HG03039 (cell line): ENCODE results near the gene COL6A3.

Experiments used
- ATAC-seq: cut with Tn5 transposase; IDR thresholded peaks from one replicate; pipeline ENCODE4 v1.9.1; 2021; ENCODE audit warnings: mild to moderate bottlenecking, moderate library complexity; ENCODE audit not compliant: unreplicated experiment

COL6A3 gene

DNA sequence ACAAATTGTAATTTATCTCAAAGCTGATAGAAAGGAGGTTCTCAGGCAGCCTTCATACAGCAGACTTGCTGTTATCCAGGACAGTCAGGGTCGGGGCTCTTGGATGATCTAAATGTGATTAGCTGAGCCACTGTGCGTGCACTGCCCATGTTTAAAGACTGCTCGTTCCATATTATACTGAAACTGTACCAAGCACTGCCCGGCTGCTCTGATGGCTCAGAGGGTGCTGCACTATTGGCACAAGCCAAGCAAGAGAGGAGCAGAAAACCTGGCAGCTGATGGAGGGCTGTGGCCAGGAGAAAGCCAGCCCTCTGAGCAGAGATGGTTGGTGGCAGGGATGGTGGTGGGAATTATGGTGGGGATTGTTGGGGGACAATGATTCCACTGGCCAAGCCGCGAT is 63.4 kb downstream of the COL6A3 start:
- ATAC-seq: no peak

GRCh38 chr2:237350070-237350469 is 63.9 kb downstream of the COL6A3 start:
- ATAC-seq: no peak

DNA sequence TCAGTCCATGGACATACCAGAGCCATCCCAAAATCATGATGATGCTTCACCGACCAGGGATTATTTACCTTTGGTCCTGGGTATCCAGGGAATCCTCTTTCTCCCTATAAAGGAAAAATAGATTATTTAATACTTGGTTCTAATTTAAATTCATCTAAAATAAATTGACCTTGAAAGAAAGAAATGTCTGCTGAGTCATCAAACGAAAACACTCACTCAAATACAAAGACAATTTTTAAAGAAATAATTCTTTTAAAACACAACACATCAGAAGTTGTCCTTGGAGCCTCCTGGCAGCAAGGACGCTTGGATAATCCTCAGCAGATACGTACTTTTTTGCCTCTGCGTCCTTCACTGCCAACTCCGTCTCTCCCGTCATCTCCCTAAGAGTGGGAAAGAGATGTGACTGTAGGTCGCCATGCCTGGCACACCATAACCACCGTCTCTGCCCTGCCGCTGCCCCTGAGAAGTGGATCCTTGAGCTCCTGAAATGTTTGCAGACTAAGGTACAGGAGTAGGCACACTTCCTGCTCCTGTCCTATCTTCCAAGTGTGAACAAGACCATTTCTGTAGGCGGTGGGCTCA is 65.6 kb downstream of the COL6A3 start:
- no peak for ATAC-seq

DNA sequence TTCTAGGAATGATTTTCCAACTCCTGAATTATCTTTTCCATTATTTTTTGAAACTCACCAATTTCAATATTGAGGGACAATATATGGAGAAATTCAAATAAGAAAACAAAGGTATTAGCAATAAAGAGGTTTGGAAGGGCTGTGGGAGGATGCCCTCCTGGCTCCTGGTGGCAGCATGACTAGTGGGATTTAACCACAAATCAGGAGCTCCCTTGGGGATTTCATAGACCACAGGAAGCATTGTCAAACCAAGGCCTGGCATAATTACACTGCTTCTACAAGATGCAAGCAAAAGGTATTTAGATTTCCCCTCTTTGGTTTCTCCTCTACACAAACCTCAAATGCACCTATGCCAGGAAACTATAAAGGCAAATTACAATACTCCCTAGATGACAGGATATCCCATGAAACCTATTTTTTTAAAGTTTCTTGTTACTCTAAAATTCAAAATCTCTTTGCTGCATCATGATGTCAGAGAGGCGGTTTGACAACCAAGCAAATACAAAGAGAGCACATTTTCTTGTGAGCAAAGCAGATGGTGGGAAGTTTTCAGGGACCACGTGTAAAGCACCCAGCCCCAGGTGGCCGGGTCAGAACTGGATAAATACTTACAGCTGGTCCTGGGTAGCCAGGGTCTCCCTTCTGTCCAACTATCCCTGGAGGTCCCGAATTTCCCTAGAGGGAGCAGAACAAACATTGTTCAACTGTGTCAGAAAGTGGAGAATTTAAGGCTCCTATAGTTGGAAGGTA is 67.9 kb downstream of the COL6A3 start:
- ATAC-seq: no peak

DNA sequence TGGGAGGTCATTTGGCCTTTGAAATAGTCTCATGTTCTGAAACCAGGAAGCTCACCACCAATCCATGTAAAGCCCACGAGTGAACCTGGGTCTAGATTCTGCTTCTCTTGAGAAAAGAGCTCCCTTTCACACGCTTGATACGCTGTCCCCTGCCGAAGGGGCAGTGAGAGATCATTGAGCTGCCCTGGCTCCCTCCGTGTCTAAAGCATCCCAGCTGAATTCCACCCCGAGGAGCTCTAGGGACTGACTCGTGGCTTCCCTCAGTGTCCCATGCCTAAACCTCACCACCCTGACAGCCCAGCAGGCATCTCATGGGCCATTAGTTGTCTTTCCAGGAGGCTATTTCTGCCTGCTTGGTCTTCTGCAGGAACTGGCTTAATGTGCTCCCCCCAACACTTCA is 68.6 kb downstream of the COL6A3 start:
- ATAC-seq: no peak

DNA sequence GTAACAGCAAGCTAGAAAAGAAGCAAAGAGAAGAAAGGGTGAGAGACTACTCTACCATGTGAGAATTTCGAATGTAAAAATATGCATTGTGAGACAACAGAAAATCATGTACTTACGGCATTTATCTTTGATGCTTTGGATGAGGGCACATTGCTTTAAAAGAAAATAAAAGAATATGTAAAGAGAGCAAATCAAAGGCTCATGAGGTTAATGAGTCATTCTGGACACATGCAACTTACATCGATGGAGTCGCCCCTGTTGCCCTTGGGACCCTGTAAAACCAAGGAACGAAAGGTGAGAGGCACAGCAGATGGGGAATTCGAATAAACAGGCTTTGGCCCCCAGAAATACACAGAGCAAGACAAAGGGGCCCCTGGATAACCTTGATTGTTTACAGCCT is 69.0 kb downstream of the COL6A3 start:
- no peak for ATAC-seq

DNA sequence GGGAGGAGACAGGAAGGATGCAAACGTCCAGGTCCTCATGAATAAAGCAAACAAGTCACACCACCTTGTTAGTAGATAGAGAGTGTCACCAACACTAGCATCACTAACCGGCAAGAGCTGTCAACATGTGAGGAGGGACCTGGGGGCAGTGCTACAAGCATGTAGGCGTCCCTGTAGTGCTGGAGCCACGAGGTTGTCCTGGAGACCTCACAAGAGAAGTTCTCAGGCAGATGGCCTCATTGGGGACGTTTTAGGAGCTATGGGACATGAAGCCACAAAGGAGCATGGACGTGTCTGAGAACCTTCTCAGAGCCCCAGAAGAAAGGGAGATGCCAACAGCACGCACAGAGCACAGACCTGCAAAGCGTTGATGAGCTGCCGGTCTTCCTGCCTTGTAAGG is 70.0 kb downstream of the COL6A3 start:
- no peak for ATAC-seq

DNA sequence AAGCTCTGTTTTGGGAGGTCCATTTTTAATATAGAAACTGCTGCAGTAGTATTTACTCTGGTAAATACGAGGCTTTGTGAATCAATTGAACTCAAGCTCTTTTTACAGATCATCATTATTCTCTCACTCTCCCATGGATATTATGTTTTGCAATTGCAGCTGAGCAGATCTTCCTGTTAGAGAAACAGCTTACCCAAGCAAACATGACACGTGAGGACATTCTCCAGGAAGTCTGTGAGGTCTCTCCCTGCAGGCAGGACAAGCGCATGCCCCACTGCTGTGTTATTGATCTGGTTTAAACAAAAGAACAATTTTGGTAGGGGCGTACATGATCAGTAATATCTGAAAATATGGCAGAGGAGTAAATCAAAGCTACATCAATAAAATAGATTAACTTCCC is 72.1 kb downstream of the COL6A3 start:
- ATAC-seq: no peak

- ATAC-seq: no peak
Measured at GRCh38 chr2:237337586-237337985, 76.4 kb downstream of the COL6A3 start.

DNA sequence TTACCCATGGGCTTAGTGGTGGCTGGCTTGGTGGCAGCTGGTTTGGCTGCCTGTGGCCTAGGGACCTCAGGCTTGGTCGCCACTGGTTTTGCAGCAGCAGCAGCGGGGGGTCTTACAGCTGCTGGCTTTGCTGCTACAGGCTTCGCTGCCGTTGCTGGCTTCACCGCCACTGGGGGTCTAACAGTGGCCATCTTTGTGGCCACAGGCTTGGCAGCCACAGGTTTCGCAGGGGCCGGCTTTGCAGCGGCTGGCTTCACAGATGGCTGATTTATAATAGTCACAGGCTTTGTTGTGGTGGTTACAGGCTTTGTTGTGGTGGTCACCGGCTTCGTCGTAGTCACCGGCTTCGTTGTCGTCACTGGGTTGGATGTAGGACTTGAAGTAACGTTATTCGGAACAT is 77.8 kb downstream of the COL6A3 start:
- no peak for ATAC-seq

- ATAC-seq: no peak
Measured at GRCh38 chr2:237333748-237334147, 80.2 kb downstream of the COL6A3 start.

DNA sequence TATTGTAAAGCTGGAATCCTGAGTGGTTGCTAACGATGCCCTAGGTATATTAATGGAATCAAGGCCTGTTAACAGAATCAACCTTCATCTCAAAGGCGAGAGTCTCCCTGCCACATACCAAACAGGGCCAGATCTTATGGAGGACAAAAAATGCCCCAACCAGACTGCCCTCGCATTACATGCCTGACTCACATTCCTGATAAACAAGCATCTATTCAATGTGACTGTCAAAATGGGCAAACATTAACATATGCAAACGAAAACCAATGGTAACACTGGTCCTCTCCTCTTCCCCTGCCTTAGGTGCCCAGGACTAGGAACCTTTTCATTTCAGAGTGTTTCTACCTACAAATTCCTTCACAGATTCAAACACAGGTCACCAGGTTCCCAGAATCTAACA is 83.4 kb downstream of the COL6A3 start:
- ATAC-seq: no peak

- ATAC-seq: no peak
Measured at GRCh38 chr2:237327175-237327950, 86.6 kb downstream of the COL6A3 start.

DNA sequence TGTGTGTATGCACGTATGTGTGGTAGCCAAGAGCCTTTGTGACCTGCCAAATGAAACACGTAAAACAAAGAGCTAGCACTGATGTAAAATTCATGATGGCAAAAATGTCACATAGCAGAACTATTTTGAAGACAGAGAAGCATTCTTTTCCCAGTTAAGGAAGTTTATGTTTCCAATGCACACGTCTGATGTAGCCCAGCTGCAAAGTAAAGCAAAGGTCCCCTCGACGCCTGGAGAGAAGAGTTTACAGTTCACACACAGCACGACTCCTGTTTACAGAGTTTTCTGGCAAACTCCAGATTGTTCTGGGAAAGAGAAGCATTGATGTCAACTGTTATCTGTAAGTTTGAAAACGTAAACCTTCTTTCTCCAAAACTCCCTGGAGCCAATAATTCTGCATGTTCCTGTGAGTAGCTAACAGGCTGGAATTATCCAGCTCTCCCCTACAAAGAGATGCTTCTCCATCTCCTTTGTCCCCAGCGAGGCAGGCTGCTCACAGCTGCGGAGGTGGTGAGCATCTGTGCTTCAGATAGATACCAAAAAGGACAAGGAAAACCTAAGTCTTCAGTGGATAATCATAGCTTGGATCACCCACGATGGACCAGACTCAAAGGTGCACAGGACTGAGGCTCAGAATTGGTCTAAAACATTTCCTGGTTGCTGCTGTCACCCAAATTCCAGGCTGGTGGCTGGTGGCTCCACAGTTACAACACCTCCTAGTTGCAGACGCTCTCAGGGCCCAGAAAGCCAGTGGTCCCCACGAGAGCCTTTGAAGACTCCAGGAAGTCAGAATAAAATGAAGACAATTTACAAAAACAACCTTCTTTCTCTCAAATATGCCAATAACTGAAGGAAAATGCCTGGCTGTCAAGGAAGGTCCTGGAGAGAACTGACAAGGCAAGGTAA is 87.4 kb downstream of the COL6A3 start:
- no peak for ATAC-seq

DNA sequence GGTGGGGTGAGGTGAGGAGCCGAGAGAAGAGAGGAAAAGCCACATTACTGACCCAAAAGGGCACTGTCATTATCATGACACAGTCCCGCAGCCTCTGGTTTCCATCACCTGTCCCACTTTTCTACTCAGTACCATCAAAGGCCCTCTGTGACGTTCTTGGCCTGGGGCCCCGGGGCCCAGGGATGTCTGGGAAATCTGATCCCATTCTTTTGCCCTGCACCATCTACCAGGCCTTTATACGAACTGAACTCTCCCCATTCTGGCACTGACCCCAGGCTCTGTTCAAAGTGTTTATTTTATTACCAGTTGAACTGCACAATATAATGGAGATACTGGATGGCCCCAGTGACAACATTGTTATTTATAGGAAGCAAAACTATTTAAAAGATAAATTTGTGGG is 89.1 kb downstream of the COL6A3 start:
- no peak for ATAC-seq

DNA sequence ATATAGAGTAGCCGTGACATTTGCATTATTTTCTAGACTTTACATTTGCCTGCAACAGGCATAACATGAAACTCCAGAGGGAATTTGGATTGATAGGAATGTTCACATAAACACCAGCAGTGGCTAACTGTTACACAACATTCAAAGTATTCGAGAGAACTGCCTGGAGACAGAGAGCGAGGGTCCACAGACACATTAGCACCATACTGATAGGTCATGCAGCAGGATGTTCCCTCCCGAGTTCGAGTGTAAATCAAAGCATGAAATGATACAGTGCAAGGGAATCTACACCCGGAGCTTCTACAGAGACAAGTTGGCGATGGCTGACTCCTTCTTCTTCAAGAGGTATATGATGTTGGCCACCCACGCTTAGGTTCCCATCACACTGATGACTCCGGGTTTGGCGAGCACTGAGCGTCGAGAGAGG is 89.5 kb downstream of the COL6A3 start:
- no peak for ATAC-seq

DNA sequence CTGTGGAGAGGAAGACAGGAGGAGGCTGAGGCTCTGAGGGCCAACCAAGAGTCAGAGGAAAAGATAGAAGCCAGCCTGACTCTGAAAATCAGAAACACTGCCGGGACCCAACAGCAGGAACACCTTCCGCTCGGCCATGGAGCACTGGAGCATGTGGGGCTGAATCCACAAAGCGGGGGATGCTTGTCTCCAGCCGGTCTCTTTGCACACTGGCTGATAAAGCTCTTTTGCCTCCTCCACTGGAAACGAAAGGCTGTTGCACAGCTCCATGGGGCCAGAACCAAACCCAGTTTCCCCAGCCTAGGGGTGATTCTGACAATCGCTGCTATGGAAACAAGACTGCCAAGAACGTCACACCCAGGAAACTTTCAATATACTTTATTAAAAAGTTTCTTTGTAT is 90.3 kb downstream of the COL6A3 start:
- no peak for ATAC-seq

DNA sequence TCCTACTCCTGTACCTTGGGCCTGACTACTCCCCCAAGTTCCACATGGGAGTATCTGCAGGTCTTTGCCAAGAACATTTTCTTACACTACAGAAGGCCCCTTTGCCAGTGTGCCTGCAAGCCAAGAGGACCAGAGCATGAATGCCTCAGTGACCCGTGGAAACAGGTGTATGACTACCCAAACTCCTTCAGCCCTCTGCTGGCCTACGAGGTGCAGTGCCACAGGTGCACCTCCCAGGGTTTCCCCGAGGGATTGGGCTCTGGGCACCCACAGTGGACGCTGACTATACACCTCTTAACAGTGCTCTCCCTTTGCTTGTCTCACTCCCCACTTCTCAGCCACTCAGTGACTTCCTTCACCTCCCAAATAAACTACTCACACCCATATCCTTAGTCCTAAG is 91.4 kb downstream of the COL6A3 start:
- ATAC-seq: no peak

DNA sequence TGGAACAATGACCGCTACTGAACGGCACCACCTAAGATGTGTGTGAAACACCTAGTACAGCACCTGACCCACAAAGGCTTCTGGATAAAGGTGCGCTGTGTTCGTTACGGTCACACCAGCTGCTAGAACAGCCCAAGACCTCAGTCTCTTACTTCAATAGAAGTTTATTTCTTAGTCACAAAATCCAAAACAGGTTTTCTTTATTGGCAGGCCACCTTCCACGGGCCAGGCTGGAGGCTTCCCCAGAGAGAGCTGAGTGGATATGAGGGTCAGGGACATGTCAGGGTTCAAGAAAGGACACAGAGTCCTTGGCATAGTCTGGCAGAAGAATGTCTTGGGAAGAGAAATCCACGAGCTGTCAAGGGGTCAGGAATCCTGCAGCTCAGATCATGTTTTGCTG is 92.2 kb downstream of the COL6A3 start:
- no peak for ATAC-seq

DNA sequence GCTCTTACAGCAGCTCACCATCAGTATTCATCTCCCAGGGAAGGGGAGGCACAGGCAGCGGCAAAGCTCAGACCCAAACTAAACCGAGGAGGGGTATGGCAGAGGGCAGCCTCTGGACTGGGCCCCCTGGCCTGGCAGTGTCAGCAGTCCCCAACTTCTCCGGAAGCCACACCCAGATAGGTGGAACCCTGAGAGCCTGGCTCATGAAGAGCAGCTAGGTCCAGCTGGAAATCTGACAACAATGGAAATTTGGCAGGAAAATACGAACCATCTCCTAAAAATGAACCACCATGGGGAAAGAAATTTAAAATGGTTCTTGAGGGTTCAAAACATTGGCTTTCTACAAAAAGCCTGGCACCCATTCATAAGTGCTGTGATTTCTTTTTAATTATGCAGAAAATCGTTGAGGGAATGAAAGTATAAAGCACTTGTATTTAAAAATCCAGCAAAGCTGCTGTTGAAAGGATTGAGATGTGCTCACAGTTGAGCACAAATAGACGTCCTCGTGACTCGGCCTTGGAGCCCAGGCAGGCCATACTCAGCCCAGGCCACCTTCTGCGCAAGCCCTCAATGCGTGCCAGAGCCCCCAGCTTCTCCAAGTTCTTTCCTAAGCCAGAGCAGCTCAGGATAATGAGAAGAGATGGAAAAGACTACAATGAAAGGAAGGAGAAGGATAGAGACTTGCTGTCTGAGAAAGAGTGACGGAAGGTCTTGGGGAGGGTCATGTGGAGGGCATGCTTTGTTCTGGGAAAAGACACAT is 93.0 kb downstream of the COL6A3 start:
- no peak for ATAC-seq
